D721Med (cell line): ENCODE measurements around the gene IL11RA.

Experiments used
- DNase-seq: peaks from one replicate; pipeline ENCODE4 v3.0.0; 2011; ENCODE audit warnings: low spot score; ENCODE audit not compliant: insufficient read length
- FAIRE-seq: peaks from 2 replicates; lab custom pipeline; 2011; peaks lifted over from hg19 to GRCh38; lab: Jason Lieb, UNC
- TF ChIP-seq, protein P1 (sequence below): IDR thresholded peaks from 2 replicates; pipeline ENCODE4 v1.5.1; 2012; ENCODE audit warnings: mild to moderate bottlenecking, control low read depth; ENCODE audit not compliant: insufficient read depth; ENCODE audit errors: missing control alignments

The IL11RA gene

DNA sequence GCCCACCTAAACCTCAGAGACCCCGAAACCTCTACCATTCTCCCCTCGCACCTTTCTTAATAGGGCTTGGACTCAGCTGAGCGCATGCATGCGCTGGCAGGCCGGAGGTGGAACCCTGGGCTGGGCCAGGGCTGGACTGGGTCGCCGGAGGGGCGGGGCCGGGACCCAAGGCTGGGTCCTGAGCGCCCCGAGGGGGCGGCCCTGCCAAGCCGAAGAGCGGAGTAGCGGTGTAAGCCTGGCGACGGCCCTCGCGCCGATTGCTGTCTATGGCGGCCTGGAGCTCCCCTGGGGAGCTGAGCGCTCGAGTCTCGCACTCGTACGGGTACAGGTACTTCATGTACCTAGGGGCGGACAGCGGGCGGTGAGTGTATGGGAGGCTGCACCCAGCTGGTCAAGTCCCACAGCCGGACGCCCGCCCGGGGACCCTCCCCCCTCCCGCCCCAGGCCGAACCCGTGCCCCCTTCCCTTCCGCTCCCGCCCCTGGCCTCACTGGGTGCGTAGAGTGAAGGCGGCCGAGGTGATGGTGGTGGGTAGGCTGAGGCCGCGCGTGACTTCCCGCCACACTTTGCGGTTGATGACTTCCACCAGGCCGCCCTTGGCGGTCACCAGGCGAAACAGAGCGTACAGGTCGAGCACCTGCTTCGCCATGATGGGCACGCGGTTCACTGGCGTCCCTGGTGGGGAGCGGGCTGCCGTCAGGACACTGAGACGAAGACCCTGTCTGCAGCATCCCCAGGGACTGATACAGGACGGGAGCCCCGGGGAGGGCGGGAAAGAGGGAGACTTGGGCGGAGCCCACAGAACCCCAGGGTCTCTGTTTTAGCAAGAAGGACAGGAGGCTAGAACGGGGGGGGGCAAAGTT, 28.4 kb upstream of the IL11RA start:
- TF ChIP-seq, protein P1, sequence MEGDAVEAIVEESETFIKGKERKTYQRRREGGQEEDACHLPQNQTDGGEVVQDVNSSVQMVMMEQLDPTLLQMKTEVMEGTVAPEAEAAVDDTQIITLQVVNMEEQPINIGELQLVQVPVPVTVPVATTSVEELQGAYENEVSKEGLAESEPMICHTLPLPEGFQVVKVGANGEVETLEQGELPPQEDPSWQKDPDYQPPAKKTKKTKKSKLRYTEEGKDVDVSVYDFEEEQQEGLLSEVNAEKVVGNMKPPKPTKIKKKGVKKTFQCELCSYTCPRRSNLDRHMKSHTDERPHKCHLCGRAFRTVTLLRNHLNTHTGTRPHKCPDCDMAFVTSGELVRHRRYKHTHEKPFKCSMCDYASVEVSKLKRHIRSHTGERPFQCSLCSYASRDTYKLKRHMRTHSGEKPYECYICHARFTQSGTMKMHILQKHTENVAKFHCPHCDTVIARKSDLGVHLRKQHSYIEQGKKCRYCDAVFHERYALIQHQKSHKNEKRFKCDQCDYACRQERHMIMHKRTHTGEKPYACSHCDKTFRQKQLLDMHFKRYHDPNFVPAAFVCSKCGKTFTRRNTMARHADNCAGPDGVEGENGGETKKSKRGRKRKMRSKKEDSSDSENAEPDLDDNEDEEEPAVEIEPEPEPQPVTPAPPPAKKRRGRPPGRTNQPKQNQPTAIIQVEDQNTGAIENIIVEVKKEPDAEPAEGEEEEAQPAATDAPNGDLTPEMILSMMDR: no peak
- no peak for FAIRE-seq
- DNase-seq: no peak

DNA sequence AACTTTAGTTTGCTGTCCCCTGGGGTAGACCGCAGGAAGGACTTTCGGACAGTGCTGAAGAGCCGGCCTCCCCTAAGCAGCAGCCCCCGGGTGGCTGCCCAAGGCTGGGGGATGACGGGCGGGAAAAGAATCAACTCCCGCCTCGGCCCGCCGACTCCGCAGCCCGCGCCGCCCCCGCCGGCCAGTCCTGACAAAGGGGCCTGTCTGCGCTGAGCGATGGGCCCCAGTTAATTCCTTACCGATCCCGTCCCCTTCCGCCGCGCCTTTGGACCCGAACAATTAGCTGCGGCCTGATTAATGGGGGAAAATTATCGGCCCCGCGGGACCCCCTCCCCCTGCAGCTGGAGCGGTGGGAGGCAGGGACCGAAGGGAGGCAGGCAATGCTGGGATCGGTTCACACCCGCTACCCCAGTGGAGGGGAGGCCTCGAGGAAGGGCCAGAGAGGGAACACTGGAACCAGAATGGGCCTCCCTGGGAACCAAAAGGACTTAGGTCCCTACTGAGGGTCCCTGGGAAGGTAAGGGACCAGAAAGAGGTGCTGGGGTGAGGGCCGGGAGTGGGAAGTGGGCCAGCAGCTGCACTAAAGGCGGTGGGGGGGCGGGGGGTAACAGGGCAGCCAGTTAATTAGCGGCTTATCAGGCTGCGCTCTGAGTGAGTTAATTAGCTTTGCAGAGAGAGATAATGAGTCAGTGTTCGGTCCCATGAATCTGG, 27.4 kb upstream of the IL11RA start:
- DNase-seq (no peak), FAIRE-seq (no peak)
- TF ChIP-seq, protein P1: no peak

DNA sequence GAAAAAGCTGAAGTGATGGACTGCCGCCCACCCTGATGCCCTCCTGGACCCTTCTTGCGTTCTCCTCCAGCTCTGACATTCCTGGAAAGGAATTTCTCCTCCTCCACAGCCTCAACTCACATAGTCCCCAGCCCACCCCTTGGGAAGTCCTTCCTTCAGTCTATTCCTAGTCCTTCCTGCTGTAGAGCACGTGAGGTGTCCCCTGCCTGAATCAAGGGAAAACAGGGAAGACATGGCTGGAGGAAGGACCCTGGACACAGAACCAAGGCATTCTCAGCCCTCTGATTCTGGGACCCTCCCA, 26.8 kb upstream of the IL11RA start:
- DNase-seq (no peak), FAIRE-seq (no peak)
- TF ChIP-seq, protein P1: no peak

DNA sequence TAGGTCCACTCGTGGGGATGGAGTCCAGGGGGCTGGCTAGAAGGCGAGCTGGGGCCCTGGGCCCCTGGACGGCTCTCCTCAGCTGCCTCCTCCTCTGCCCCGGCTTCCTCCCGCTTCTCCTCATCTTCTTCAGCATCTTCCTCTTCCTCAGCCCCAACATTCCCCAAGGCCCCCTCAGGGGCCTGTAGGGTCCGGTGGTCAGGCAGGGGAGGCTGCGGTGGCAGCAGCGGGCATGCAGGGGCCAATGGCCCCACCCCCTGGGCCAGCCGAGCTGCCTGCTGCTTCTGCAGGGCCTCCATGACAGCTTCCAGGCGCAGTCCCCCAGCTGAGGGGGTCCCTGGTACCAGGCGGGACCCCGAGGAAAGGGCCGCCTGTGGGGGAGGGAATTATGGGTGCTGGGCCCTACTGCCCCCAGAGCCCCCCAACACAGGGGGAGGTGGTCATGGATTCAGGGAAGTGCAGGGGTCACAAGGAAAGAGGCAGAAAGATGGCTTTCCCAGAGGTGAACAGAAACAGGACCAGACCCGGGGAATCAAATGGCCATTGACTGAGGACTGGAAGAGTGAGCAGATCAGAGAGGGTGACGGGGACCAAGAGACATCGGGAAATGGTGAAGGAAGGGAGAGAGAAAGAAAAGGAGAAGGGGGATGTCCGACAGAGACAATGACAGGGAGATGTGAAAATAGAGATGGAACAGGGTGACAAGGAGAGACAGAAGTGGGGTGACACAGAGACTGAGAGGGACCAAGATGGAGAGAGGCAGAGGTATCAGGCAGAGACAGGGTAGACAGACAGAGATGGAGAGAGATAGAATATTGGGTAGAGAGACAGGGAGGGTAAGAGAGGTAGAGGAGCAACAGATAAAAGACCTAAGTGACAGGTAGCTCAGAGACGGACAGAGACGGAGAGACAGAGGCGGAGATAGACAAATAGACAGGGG, 24.0 kb upstream of the IL11RA start:
- DNase-seq: no peak
- FAIRE-seq: no peak
- TF ChIP-seq, protein P1: no peak

DNA sequence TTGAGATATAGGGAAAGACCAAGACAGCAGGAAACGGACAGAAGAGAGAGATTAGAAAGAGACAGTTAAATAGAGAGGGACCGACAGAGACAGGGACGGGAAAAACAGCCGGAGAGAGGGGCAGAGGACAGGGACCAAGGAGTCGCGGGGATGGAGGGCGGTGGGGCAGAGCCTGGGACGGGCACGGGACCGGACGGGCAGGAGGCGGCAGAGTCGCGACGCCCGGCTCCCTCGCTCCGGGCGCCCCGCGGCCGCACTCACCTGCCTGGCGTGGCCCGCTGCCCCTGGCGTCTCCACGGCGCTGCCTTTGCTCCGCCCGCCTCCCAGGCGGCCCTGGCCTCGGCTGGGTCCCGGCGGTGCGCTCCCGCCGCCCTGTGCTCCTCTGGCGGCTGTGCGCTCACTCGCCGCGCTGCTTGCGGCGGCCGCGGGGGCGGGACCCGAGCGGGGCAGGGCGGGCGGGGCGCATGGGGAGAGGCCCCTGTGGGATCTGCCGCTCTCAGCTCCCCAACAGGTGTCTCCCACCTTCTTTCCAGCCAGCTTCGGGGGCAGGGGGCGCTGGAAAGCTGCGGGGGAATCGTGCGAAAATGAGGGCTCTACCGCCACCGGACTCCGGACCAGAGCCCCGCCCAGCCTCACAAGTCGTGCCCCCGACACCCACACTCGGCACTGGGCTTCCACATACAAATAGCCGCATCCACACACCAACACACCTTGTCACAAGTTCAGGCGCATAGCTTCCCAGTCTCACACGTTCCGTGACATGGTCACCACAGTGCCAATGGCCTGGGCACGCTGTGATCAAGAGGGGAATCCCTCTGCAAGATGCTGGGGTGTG, 23.1 kb upstream of the IL11RA start, which contains the start of gene ARID3C:
TSS of gene ARID3C (minus strand) at position 411 of the 835 bp plus-strand sequence. CDS start 1,052 bp downstream, outside the sequence.
- DNase-seq: no peak
- no peak for FAIRE-seq
- TF ChIP-seq, protein P1: no peak

DNA sequence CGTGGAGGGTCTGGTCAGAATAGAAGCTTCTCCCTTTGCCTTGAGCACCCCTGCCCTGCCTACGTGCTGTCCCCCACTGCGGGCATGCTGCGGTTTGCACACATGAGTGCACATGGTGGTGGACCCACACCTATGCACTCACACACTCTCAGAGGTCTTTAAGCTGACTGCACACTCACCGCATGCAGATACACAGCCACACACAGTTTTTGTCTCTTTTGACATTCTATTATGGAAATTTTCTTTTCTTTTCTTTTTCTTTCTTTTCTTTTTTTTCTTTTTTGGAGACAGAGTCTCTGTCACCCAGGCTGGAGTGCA, 22.5 kb upstream of the IL11RA start:
- DNase-seq (no peak), FAIRE-seq (no peak)
- TF ChIP-seq, protein P1: no peak
